HG03045 (cell line): Measurements from ENCODE around the gene SLC39A6.
"Not testable (repeated sequence)": the region's sequence is repeated elsewhere in the genome, so short reads cannot be mapped to it uniquely, and the experiment has no call there.

Experiments
- ATAC-seq: cut with Tn5 transposase; IDR thresholded peaks from one replicate; pipeline ENCODE4 v1.9.1; 2021; ENCODE audit warnings: mild to moderate bottlenecking, moderate library complexity; ENCODE audit not compliant: unreplicated experiment

The SLC39A6 gene

GRCh38 chr18:36139245-36139644 is 10.1 kb upstream of the SLC39A6 start:
- ATAC-seq, result no peak

- no peak for ATAC-seq
These were observed 6.1 kb upstream of the SLC39A6 start for GRCh38 chr18:36135264-36135663.

GRCh38 chr18:36132756-36133155 is 3.6 kb upstream of the SLC39A6 start:
- no peak for ATAC-seq

- no peak for ATAC-seq
These were observed 2.7 kb upstream of the SLC39A6 start for GRCh38 chr18:36131692-36132483.

GRCh38 chr18:36130883-36131653 is 1.9 kb upstream of the SLC39A6 start:
- ATAC-seq, result no peak

- peak; percentile 32 for ATAC-seq
These were observed 1.1 kb upstream of the SLC39A6 start for GRCh38 chr18:36130039-36130831.

GRCh38 chr18:36128907-36129299 is 237 bp downstream of the SLC39A6 start:
- peak; percentile 18 for ATAC-seq

- ATAC-seq, result no peak
These were observed 640 bp downstream of the SLC39A6 start for GRCh38 chr18:36128530-36128870.

GRCh38 chr18:36127836-36128529 is 1.2 kb downstream of the SLC39A6 start:
- ATAC-seq, result no peak

- ATAC-seq, result no peak
These were observed 2.5 kb downstream of the SLC39A6 start for GRCh38 chr18:36126668-36127067.

- no peak for ATAC-seq
These were observed 4.3 kb downstream of the SLC39A6 start for GRCh38 chr18:36124841-36125240.

GRCh38 chr18:36120297-36120696 is 8.8 kb downstream of the SLC39A6 start:
- ATAC-seq, result no peak

GRCh38 chr18:36116771-36117170 is 12.4 kb downstream of the SLC39A6 start:
- not testable (repeated sequence) for ATAC-seq

GRCh38 chr18:36114738-36115137 is 14.4 kb downstream of the SLC39A6 start:
- no peak for ATAC-seq

- no peak for ATAC-seq
These were observed 14.9 kb downstream of the SLC39A6 start for GRCh38 chr18:36114251-36114650.

GRCh38 chr18:36112302-36112701 is 16.8 kb downstream of the SLC39A6 start:
- ATAC-seq, result no peak

- no peak for ATAC-seq
These were observed 19.4 kb downstream of the SLC39A6 start for GRCh38 chr18:36109737-36110136.

- ATAC-seq, result no peak
These were observed 20.5 kb downstream of the SLC39A6 start for GRCh38 chr18:36108601-36109000.

GRCh38 chr18:36108196-36108595 is 20.9 kb downstream of the SLC39A6 start:
- no peak for ATAC-seq

- ATAC-seq, result no peak
These were observed 21.7 kb downstream of the SLC39A6 start for GRCh38 chr18:36107477-36107876.

GRCh38 chr18:36104749-36105148 is 24.4 kb downstream of the SLC39A6 start:
- ATAC-seq, result no peak
